GM23338 (cell line): Measurements from ENCODE around the gene HK2. TPM values are rescaled to one million over a fixed set of nuclear protein-coding genes. Genes with fewer than 3 reads are reported as not detected.

Source experiments
- ATAC-seq: fragments of 200-7000 bp; cut with Tn5 transposase; 3 replicates; pipeline ENCODE4 v1.9.1; 2020
- DNase-seq: peaks from one replicate; pipeline ENCODE4 v3.0.0-alpha.2; 2015; ENCODE audit warnings: low spot score
- H2AFZ ChIP-seq: fragments of 200-600 bp; sonication (generic); 2 replicates; pipeline ENCODE4 v1.8.0; 2016; ENCODE audit warnings: antibody characterized with exemption, mild to moderate bottlenecking, moderate library complexity
- H3F3A ChIP-seq: fragments of 200-600 bp; sonication (generic); replicated peaks from 2 replicates; pipeline ENCODE4 v1.8.0; 2017; ENCODE audit warnings: antibody characterized with exemption, mixed run types, low read depth
- H3K27ac ChIP-seq: fragments of 200-600 bp; sonication (generic); 2 replicates; pipeline ENCODE4 v1.6.1; 2016; ENCODE audit warnings: low read depth
- H3K27me3 ChIP-seq: fragments of 200-600 bp; sonication (generic); 2 replicates; pipeline ENCODE4 v1.8.0; 2016; ENCODE audit warnings: mild to moderate bottlenecking, mixed run types, moderate library complexity; ENCODE audit not compliant: insufficient read depth
- H3K36me3 ChIP-seq: fragments of 200-600 bp; sonication (generic); 2 replicates; pipeline ENCODE4 v1.8.0; 2016; ENCODE audit warnings: mild to moderate bottlenecking; ENCODE audit not compliant: insufficient read depth
- H3K4me1 ChIP-seq: fragments of 200-600 bp; sonication (generic); 2 replicates; pipeline ENCODE4 v1.8.0; 2016; ENCODE audit warnings: mild to moderate bottlenecking, moderate library complexity; ENCODE audit not compliant: insufficient read depth
- H3K4me2 ChIP-seq: fragments of 200-600 bp; sonication (generic); 2 replicates; pipeline ENCODE4 v1.7.1; 2017; ENCODE audit warnings: mixed run types
- H3K4me3 ChIP-seq: fragments of 200-600 bp; sonication (generic); 2 replicates; pipeline ENCODE4 v1.6.1; 2016; ENCODE audit warnings: mixed run types
- H3K79me2 ChIP-seq: fragments of 200-600 bp; sonication (generic); replicated peaks from 2 replicates; pipeline ENCODE4 v1.8.0; 2017; ENCODE audit warnings: mild to moderate bottlenecking; ENCODE audit not compliant: insufficient read depth
- H3K9me2 ChIP-seq: fragments of 200-600 bp; sonication (generic); 2 replicates; pipeline ENCODE4 v1.8.0; 2017; ENCODE audit not compliant: insufficient read depth
- H4K20me1 ChIP-seq: fragments of 200-600 bp; sonication (generic); replicated peaks from 2 replicates; pipeline ENCODE4 v1.8.0; 2017; ENCODE audit warnings: mild to moderate bottlenecking; ENCODE audit not compliant: insufficient read depth
- H3K27ac Mint-ChIP-seq: 2 replicates; pipeline ENCODE4 v1.8.0; 2020; ENCODE audit warnings: inconsistent platforms, mild to moderate bottlenecking, moderate library complexity, mixed read lengths
- H3K27me3 Mint-ChIP-seq: 3 replicates; pipeline ENCODE4 v1.8.0; 2022; ENCODE audit warnings: low read depth, mild to moderate bottlenecking, moderate library complexity, mixed read lengths, inconsistent platforms; ENCODE audit not compliant: insufficient read depth, poor library complexity
- H3K36me3 Mint-ChIP-seq: 3 replicates; pipeline ENCODE4 v1.8.0; 2021; ENCODE audit warnings: low read depth, mild to moderate bottlenecking, inconsistent platforms, moderate library complexity, mixed read lengths
- H3K4me1 Mint-ChIP-seq: 3 replicates; pipeline ENCODE4 v1.8.0; 2020; ENCODE audit warnings: mild to moderate bottlenecking, inconsistent platforms, mixed read lengths
- H3K4me3 Mint-ChIP-seq: 3 replicates; pipeline ENCODE4 v1.8.0; 2021; ENCODE audit warnings: moderate library complexity, mild to moderate bottlenecking, inconsistent platforms, mixed read lengths
- H3K9me3 Mint-ChIP-seq: 3 replicates; pipeline ENCODE4 v1.8.0; 2020; ENCODE audit warnings: moderate library complexity, mild to moderate bottlenecking, inconsistent platforms, mixed read lengths
- CREB1 ChIP-seq: fragments of 250-450 bp; sonication (Bioruptor Pico); IDR thresholded peaks from 2 replicates; pipeline ENCODE4 v1.5.0; 2020; ENCODE audit warnings: low read depth, mild to moderate bottlenecking, moderate library complexity
- CTCF ChIP-seq, 2 experiments: fragments of 200-600 bp in 1 of 2; sonication (generic) in 1 of 2; conservative IDR thresholded peaks; 2 replicates each; pipeline versions ENCODE4 v1.5.1 to v1.6.1; 2016 to 2017; ENCODE audit warnings: antibody characterized with exemption in 2 of 2, low read depth in 2 of 2, mild to moderate bottlenecking in 2 of 2, moderate library complexity in 1 of 2
- EZH2 ChIP-seq: fragments of 200-600 bp; sonication (generic); IDR thresholded peaks from one replicate; pipeline ENCODE4 v1.8.0; 2017; ENCODE audit warnings: antibody characterized with exemption, mild to moderate bottlenecking, low read depth; ENCODE audit not compliant: unreplicated experiment
- JUNB ChIP-seq: IDR thresholded peaks from one replicate; pipeline ENCODE4 v1.6.1; 2016; ENCODE audit warnings: antibody characterized with exemption; ENCODE audit not compliant: unreplicated experiment
- NANOG ChIP-seq: IDR thresholded peaks from 2 replicates; pipeline ENCODE4 v1.6.1; 2016; ENCODE audit warnings: antibody characterized with exemption, borderline replicate concordance
- POLR2AphosphoS5 ChIP-seq: IDR thresholded peaks from 2 replicates; pipeline ENCODE4 v1.6.1; 2016; ENCODE audit warnings: antibody characterized with exemption, low read depth
- REST ChIP-seq: IDR thresholded peaks from one replicate; pipeline ENCODE4 v1.6.1; 2018; ENCODE audit warnings: antibody characterized with exemption; ENCODE audit not compliant: unreplicated experiment
- STAT1 ChIP-seq: IDR thresholded peaks from one replicate; pipeline ENCODE4 v1.6.1; 2016; ENCODE audit warnings: antibody characterized with exemption; ENCODE audit not compliant: unreplicated experiment
- ZNF114 ChIP-seq: fragments of 250-450 bp; sonication (Bioruptor Pico); IDR thresholded peaks from 2 replicates; pipeline ENCODE4 v1.5.0; 2020; ENCODE audit warnings: mild to moderate bottlenecking, moderate library complexity
- ZNF462 ChIP-seq: fragments of 250-450 bp; sonication (Bioruptor Pico); IDR thresholded peaks from 2 replicates; pipeline ENCODE4 v1.5.0; 2020; ENCODE audit warnings: mild to moderate bottlenecking, moderate library complexity
- polyA plus RNA-seq: library from polyadenylated mRNA; unstranded; fragments of >200 nt; fragmentation: Nextera tagmentation; extraction: Ambion mirVana; gene quantifications from 2 replicates; pipeline ENCODE4 v1.2.1, GENCODE V29; 2016
- total RNA-seq: library from RNA; depleted of rRNA; stranded (reverse); fragments of >200 nt; shearing (Covaris generic); gene quantifications from 2 replicates; pipeline ENCODE4 v1.2.3, GENCODE V29; 2014

Gene HK2
- total and polyA plus RNA-seq, 2 experiments from 2014 or later: 23.2 to 54.7 TPM

GRCh38 chr2:74937221-74937880 lies 103.4 kb downstream of the HK2 start:
- H3K4me3 ChIP-seq: no peak overlapping the region
- H3K4me1 Mint-ChIP-seq: no peaks in the 10 kb centered on the region; the same call in 2 of the 3 replicates
- H3K27me3 Mint-ChIP-seq: no peaks in the 10 kb centered on the region
- no peak overlapping the region for H2AFZ ChIP-seq
- no peaks in the 10 kb centered on the region for H3K27me3 ChIP-seq
- H3F3A ChIP-seq: no peaks in the 10 kb centered on the region
- TF ChIP-seq STAT1: no peak
- TF ChIP-seq CREB1 (CRISPR knock-in tag): no peak
- no peak for TF ChIP-seq CTCF (conservative IDR thresholded peaks at IDR 0.05; ENCODE audit: low read depth in 2 of 2)
- no peak for TF ChIP-seq ZNF114 (CRISPR knock-in tag)
- ATAC-seq (no peak), DNase-seq (no peak)
- no peaks in the 10 kb centered on the region for H3K79me2 ChIP-seq
- H3K27ac ChIP-seq: no peak overlapping the region
- H3K9me3 Mint-ChIP-seq: no peaks in the 10 kb centered on the region
- no peak overlapping the region for H3K4me3 Mint-ChIP-seq
- H3K9me2 ChIP-seq: no peaks in the 10 kb centered on the region
- no peaks in the 10 kb centered on the region for H3K4me1 ChIP-seq
- H3K36me3 Mint-ChIP-seq: no peaks in the 10 kb centered on the region
- H4K20me1 ChIP-seq: no peaks in the 10 kb centered on the region
- no peaks in the 10 kb centered on the region for H3K36me3 ChIP-seq
- no peak overlapping the region for H3K4me2 ChIP-seq
- no peak overlapping the region for H3K27ac Mint-ChIP-seq

- Mint-ChIP-seq H3K36me3 (no peaks in the 10 kb centered on the region), H3K27me3 (no peaks in the 10 kb centered on the region), H3K27ac (no peak overlapping the region), H3K9me3 (no peaks in the 10 kb centered on the region), H3K4me1 (no peaks in the 10 kb centered on the region; the same call in 2 of the 3 replicates), H3K4me3 (no peak overlapping the region)
- Histone ChIP-seq H3K4me3 (no peak overlapping the region), H3K79me2 (no peaks in the 10 kb centered on the region), H3K4me2 (no peak overlapping the region), H3K36me3 (no peaks in the 10 kb centered on the region), H3F3A (no peaks in the 10 kb centered on the region), H3K9me2 (no peaks in the 10 kb centered on the region), H3K4me1 (no peaks in the 10 kb centered on the region), H4K20me1 (no peaks in the 10 kb centered on the region), H3K27ac (no peak overlapping the region), H3K27me3 (no peaks in the 10 kb centered on the region), H2AFZ (no peak overlapping the region)
- no peak for DNase-seq
- ATAC-seq: no peak
- no peak for TF ChIP-seq NANOG
- TF ChIP-seq STAT1: no peak
- no peak for TF ChIP-seq ZNF462
- TF ChIP-seq JUNB: no peak
- no peak for TF ChIP-seq REST
- TF ChIP-seq POLR2AphosphoS5: no peak
- no peak for TF ChIP-seq EZH2
- TF ChIP-seq CREB1 (CRISPR knock-in tag): no peak
Observed at GRCh38 chr2:74938264-74938663, 104.3 kb downstream of the HK2 start.
